ENCODE data around the gene ZBTB11.
"Not testable (repeated sequence)": the region's sequence is repeated elsewhere in the genome, so short reads cannot be mapped to it uniquely, and the experiment has no call there.

Gene ZBTB11

GRCh38 chr3:101618726-101619125 lies 58.2 kb downstream of the ZBTB11 start:
- DNase-seq (ENCODE audit: low read depth, low spot score) = no peak

- no peak for DNase-seq (ENCODE audit: low read depth, low spot score)
Measured at GRCh38 chr3:101617478-101617877, 59.5 kb downstream of the ZBTB11 start.

- no peak for DNase-seq (ENCODE audit: low read depth, low spot score)
Measured at GRCh38 chr3:101615525-101615924, 61.4 kb downstream of the ZBTB11 start.

GRCh38 chr3:101613014-101613413 lies 63.9 kb downstream of the ZBTB11 start:
- DNase-seq (ENCODE audit: low read depth, low spot score) = not testable (repeated sequence)

GRCh38 chr3:101611023-101611422 lies 65.9 kb downstream of the ZBTB11 start:
- no peak for DNase-seq (ENCODE audit: low read depth, low spot score)

GRCh38 chr3:101605398-101605797 lies 71.5 kb downstream of the ZBTB11 start:
- not testable (repeated sequence) for DNase-seq (ENCODE audit: low read depth, low spot score)

GRCh38 chr3:101603184-101603583 lies 73.7 kb downstream of the ZBTB11 start:
- DNase-seq (ENCODE audit: low read depth, low spot score) = no peak

- DNase-seq (ENCODE audit: low read depth, low spot score) = no peak
Measured at GRCh38 chr3:101602731-101603130, 74.2 kb downstream of the ZBTB11 start.

Measured in astrocyte of the hippocampus (primary cell).